Subcutaneous adipose tissue (tissue), 4 donors: ENCODE results near the gene AURKA. TPM values are rescaled to one million over a fixed set of nuclear protein-coding genes. Genes with fewer than 3 reads are reported as not detected.

Source experiments
- total RNA-seq, 4 donors: library from RNA; depleted of rRNA; stranded (reverse); fragments of >200 nt; gene quantifications; one replicate each; pipeline ENCODE4 v1.1.0, GENCODE V29; 2016
- TF ChIP-seq, protein P1 (sequence below): fragments of 450-650 bp; IDR thresholded peaks from one replicate; pipeline ENCODE4 v1.5.1; 2016; ENCODE audit warnings: low read depth, mild to moderate bottlenecking, control low read depth, antibody characterized with exemption, moderate library complexity

AURKA gene
- total RNA-seq, 4 donors from 2014 or later = 1.5 to 5.9 (median 2.3) TPM

DNA sequence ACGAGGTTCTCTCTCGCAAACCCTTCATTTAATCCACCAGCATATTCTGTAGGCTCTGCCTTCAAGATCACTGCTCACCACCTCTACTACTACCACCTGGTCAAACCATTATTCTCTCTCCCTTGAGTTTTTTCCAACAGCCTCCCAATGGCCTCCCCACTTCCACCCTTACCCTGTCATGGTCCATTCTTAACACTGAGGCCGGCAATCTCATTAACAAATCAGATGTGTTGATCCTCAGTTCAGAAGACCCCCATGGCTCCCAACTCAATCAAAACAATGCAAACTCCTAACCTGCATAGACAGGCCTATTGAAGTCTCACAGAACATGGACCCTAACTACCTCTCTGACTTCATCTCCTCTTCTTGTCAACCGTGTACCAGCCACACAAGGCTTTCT is 2.2 kb downstream of the AURKA start:
- TF ChIP-seq, protein P1, sequence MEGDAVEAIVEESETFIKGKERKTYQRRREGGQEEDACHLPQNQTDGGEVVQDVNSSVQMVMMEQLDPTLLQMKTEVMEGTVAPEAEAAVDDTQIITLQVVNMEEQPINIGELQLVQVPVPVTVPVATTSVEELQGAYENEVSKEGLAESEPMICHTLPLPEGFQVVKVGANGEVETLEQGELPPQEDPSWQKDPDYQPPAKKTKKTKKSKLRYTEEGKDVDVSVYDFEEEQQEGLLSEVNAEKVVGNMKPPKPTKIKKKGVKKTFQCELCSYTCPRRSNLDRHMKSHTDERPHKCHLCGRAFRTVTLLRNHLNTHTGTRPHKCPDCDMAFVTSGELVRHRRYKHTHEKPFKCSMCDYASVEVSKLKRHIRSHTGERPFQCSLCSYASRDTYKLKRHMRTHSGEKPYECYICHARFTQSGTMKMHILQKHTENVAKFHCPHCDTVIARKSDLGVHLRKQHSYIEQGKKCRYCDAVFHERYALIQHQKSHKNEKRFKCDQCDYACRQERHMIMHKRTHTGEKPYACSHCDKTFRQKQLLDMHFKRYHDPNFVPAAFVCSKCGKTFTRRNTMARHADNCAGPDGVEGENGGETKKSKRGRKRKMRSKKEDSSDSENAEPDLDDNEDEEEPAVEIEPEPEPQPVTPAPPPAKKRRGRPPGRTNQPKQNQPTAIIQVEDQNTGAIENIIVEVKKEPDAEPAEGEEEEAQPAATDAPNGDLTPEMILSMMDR = no peak

DNA sequence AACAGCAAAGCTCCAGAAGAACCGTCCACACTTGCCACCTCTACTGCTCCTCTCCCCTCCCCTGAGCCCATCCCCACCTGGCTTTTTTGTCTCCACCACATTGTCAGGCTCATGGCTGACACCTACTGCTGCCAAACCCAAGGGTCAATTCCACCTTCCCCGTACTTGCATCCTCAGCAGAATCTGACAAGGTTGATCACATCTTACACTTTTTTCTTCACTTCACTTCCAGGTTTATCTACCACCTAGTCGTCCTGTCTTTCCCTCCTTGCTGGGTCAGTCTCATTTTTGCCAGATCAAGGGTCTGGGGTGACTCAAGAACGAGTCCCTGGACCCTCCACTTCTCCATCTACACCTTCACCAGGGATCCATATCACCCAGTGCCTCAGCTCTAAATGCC is 3.1 kb downstream of the AURKA start:
- TF ChIP-seq, protein P1 = no peak

DNA sequence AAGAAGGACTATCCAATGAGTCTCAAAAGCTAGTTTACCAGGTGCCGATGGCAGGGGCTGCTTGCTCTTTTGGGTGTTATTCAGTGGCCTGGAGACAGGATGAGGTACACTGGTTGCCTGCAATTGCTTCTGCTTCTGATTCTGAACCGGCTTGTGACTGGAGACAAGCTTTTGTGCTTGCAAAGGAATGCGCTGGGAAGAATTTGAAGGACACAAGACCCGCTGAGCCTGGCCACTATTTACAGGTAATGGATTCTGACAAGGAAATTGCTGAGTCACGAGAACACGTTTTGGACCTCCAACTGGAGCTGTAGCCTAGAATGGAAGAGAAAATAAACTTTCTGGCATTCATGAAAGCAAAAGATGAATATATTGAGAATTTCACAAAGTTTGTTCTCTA is 5.8 kb downstream of the AURKA start:
- TF ChIP-seq, protein P1 = no peak

DNA sequence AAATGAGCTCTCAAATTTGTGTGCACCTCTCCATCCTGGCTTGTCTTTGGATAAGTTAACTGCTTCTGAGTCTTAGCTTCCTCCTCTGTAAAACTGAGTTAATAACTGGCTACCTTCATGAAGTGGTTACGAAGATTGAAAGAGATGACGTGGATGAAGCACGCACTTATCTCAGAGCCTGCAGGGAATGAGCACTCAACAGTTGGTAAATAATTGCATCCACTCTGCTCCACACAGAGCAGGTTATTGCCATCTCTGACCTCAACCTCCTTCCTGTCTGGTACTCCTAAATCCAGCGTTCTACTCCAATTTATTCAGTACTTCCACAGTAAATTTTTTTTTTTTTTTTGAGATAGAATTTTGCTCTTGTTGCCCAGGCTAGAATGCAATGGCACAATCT is 6.9 kb downstream of the AURKA start:
- TF ChIP-seq, protein P1 = no peak

DNA sequence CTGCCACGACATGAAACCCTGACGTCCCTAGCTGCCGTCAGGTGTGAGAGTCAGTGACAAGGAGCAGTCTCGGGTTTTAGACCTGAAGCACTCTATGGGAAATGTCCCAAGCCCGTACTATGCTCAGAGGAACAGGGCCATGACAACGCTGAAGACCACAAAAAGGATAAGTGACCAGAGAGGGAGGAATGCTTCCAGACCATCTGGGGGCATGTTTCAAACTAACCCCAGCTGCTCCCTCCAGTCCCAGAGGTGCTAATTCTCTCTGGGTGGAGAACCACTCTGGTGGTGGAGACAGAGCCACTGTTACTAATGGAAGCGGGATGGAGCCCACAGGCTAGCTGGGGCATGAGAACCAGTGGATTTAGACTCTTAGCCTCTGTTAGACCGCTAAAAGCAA is 8.7 kb downstream of the AURKA start:
- TF ChIP-seq, protein P1 = no peak

DNA sequence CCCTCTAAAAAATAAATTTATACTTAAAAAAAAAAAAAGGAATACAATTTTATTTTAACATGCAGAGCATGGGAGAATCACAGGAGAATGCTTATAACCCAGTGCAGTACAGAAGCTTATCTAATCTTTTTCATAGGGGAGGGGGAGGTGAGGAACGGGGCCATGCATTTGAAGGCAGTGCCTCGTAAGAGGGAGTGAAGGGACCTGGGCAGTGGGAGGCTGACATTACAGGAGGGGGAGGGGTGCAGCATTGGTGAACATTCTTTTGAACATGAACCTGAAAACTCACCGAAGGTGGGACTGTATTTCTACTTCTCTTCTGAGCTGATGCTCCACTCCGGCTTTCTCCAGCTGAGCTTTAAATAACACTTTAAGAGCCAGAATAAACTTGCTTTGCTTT is 9.3 kb downstream of the AURKA start:
- TF ChIP-seq, protein P1 = no peak

DNA sequence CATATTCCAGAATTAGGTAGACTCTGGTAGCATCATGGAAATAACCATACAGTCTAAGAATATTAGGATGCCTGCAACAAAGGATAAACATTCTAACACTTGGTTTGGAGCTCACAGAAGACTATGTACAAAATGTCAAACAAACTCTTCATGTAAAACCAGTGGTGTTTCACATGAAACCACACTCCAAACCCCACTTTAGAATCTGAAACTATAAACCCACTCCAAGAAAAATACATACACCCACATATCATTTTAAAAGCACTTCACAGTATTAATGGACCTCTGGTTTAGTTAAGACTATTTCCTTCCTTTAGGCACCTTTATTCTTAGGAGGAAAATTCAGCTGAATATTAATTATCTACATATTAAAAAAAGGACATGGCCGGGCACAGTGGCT is 10.5 kb downstream of the AURKA start:
- TF ChIP-seq, protein P1 = no peak

DNA sequence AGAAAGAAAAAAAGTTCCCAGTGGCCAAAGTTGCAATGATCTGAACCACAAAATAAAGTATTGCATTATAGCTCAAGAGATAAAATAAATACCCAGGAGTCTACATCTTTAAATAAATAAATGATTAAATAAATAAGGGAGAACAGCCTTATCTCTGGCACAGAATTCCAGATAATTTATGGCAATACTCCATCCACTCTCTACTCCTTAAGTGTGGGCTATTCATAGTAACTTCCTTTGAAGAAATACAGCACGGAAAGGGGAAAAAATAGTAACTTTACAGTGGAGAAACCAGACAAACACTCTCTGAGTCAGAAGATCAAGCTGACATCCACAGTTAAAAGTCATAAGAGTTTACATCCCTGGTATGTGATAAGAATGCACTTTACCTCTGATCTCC is 11.6 kb downstream of the AURKA start:
- TF ChIP-seq, protein P1 = no peak
